ENCODE measurements around the gene HOXC4. TPM values are rescaled to one million over a fixed set of nuclear protein-coding genes. Genes with fewer than 3 reads are reported as not detected.

Gene HOXC4
- polyA plus RNA-seq, 1 donor from 2014 or later, result not detected

DNA sequence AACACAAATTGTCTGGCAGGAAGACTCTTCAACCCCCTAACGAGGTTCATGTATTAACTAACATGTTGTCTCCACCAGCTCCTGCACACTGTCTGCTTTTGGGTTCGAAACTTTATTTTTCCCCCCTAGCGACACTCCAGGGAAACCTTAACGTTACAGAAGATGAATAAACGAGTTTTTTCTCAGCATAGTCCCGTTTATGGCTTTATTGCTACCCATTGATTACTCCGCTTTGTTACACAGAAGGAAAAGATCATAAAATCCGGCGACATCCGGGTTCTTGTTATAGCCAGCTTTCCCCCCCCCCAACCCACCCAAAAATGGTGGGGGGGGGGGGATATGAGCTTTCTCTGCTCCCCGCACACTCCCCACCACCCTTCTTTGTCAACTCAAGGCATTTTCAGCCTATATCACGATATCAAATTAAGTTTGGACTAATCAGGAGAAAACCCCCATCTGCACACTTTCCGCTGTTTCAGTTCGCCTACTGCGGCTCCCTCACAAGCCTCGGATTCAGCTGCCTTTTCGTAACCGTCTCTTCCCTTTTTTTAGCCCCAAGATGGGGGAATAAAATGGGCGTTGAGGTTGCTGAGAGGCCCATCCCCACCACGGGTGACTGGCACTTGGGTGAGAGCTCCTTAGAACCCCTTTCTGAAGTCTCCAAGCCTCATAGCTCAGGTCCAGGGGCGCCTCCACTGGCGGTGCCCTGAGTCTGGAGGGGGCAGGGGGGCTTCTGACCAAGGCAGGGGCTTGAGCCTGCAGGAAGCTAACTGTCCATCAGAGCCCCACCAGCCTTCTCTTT is 26.8 kb upstream of the HOXC4 start:
- H3F3A ChIP-seq (ENCODE audit: insufficient read depth, low read length, poor library complexity, severe bottlenecking), result no peaks in the 10 kb centered on the region
- H3K79me2 ChIP-seq (replicated peaks; ENCODE audit: insufficient read depth, low read length), result no peaks in the 10 kb centered on the region
- H3K36me3 ChIP-seq (ENCODE audit: insufficient read depth, low read length), result no peaks in the 10 kb centered on the region
- TF ChIP-seq, protein P1, sequence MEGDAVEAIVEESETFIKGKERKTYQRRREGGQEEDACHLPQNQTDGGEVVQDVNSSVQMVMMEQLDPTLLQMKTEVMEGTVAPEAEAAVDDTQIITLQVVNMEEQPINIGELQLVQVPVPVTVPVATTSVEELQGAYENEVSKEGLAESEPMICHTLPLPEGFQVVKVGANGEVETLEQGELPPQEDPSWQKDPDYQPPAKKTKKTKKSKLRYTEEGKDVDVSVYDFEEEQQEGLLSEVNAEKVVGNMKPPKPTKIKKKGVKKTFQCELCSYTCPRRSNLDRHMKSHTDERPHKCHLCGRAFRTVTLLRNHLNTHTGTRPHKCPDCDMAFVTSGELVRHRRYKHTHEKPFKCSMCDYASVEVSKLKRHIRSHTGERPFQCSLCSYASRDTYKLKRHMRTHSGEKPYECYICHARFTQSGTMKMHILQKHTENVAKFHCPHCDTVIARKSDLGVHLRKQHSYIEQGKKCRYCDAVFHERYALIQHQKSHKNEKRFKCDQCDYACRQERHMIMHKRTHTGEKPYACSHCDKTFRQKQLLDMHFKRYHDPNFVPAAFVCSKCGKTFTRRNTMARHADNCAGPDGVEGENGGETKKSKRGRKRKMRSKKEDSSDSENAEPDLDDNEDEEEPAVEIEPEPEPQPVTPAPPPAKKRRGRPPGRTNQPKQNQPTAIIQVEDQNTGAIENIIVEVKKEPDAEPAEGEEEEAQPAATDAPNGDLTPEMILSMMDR (IDR thresholded peaks at IDR 0.05; ENCODE audit: poor library complexity, severe bottlenecking), result no peak
- TF ChIP-seq, protein P2, sequence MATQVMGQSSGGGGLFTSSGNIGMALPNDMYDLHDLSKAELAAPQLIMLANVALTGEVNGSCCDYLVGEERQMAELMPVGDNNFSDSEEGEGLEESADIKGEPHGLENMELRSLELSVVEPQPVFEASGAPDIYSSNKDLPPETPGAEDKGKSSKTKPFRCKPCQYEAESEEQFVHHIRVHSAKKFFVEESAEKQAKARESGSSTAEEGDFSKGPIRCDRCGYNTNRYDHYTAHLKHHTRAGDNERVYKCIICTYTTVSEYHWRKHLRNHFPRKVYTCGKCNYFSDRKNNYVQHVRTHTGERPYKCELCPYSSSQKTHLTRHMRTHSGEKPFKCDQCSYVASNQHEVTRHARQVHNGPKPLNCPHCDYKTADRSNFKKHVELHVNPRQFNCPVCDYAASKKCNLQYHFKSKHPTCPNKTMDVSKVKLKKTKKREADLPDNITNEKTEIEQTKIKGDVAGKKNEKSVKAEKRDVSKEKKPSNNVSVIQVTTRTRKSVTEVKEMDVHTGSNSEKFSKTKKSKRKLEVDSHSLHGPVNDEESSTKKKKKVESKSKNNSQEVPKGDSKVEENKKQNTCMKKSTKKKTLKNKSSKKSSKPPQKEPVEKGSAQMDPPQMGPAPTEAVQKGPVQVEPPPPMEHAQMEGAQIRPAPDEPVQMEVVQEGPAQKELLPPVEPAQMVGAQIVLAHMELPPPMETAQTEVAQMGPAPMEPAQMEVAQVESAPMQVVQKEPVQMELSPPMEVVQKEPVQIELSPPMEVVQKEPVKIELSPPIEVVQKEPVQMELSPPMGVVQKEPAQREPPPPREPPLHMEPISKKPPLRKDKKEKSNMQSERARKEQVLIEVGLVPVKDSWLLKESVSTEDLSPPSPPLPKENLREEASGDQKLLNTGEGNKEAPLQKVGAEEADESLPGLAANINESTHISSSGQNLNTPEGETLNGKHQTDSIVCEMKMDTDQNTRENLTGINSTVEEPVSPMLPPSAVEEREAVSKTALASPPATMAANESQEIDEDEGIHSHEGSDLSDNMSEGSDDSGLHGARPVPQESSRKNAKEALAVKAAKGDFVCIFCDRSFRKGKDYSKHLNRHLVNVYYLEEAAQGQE (IDR thresholded peaks at IDR 0.05; ENCODE audit: borderline replicate concordance), result no peak
- no peak for TF ChIP-seq MXI1 (conservative IDR thresholded peaks at IDR 0.05; ENCODE audit: poor library complexity, severe bottlenecking)
- H3K27ac ChIP-seq (ENCODE audit: low read length), result no peak overlapping the region
- no peak overlapping the region for H3K4me2 ChIP-seq (ENCODE audit: low read length)
- no peaks in the 10 kb centered on the region for H3K9me3 ChIP-seq (ENCODE audit: low read length)
- H2AFZ ChIP-seq (ENCODE audit: low read depth, low read length), result no peak overlapping the region
- H3K9me2 ChIP-seq (ENCODE audit: insufficient read depth, low read length), result no peaks in the 10 kb centered on the region
- no peak overlapping the region for H3K4me3 ChIP-seq (ENCODE audit: low read length)
- peaks cover 99% of the 10 kb centered on the region for H3K27me3 ChIP-seq (ENCODE audit: insufficient read depth, low read depth, low read length)
- no peak overlapping the region for H3K9ac ChIP-seq (ENCODE audit: low read length)
- no peaks in the 10 kb centered on the region for H4K20me1 ChIP-seq (ENCODE audit: insufficient read depth)

DNA sequence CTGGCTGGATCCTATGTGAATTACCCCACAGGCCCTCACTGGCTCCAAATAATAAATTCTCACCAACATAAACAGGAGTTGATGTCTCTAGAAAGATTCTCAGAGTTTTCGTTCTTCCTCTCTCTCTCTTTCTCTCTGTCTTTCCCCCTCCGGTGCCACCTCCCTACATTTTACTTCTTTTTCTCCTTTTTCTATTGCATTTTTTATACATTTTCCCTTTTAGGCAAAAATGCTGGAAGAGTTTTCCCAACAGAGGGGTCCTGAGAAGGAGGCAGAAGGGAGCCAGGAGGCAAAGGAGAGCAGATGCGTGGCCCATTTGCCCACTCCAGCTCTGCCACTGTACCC is 26.2 kb upstream of the HOXC4 start:
- H4K20me1 ChIP-seq (ENCODE audit: insufficient read depth), result no peaks in the 10 kb centered on the region
- no peak overlapping the region for H3K4me2 ChIP-seq (ENCODE audit: low read length)
- no peaks in the 10 kb centered on the region for H3K9me2 ChIP-seq (ENCODE audit: insufficient read depth, low read length)
- no peak overlapping the region for H3K9ac ChIP-seq (ENCODE audit: low read length)
- no peak overlapping the region for H3K27ac ChIP-seq (ENCODE audit: low read length)
- H3K36me3 ChIP-seq (ENCODE audit: insufficient read depth, low read length), result no peaks in the 10 kb centered on the region
- H3F3A ChIP-seq (ENCODE audit: insufficient read depth, low read length, poor library complexity, severe bottlenecking), result no peaks in the 10 kb centered on the region
- TF ChIP-seq, protein P1 (IDR thresholded peaks at IDR 0.05; ENCODE audit: poor library complexity, severe bottlenecking), result no peak
- TF ChIP-seq TAF1 (IDR thresholded peaks at IDR 0.05; ENCODE audit: low read depth) (no peak), MXI1 (conservative IDR thresholded peaks at IDR 0.05; ENCODE audit: poor library complexity, severe bottlenecking) (no peak), SMC3 (conservative IDR thresholded peaks at IDR 0.05; ENCODE audit: poor library complexity) (no peak), EZH2 (IDR thresholded peaks at IDR 0.05; ENCODE audit: borderline replicate concordance, insufficient read depth, low read length, poor library complexity, severe bottlenecking) (no peak), EP300 (conservative IDR thresholded peaks at IDR 0.05; ENCODE audit: poor library complexity, severe bottlenecking) (no peak), POLR2AphosphoS5 (IDR thresholded peaks at IDR 0.05) (no peak), RAD21 (conservative IDR thresholded peaks at IDR 0.05) (no peak)
- TF ChIP-seq, protein P2 (IDR thresholded peaks at IDR 0.05; ENCODE audit: borderline replicate concordance), result no peak
- H3K27me3 ChIP-seq (ENCODE audit: insufficient read depth, low read depth, low read length), result peaks cover 99% of the 10 kb centered on the region
- no peak overlapping the region for H2AFZ ChIP-seq (ENCODE audit: low read depth, low read length)
- H3K9me3 ChIP-seq (ENCODE audit: low read length), result no peaks in the 10 kb centered on the region
- no peaks in the 10 kb centered on the region for H3K79me2 ChIP-seq (replicated peaks; ENCODE audit: insufficient read depth, low read length)
- H3K4me3 ChIP-seq (ENCODE audit: low read length), result no peak overlapping the region
